ENCODE data around the gene ZMYND15.
A peak's percentile ranks its signal among the peaks of the same experiment; 100 is the strongest.
"Not testable (repeated sequence)": the region's sequence is repeated elsewhere in the genome, so short reads cannot be mapped to it uniquely, and the experiment has no call there.

The ZMYND15 gene

GRCh38 chr17:4739122-4740024 is at the start of gene ZMYND15, which contains the start of gene CXCL16:
TSS of gene ZMYND15 (plus strand) at chr17:4739833. CDS start at chr17:4740549, 716 bp downstream.
TSS of gene CXCL16 (minus strand) at chr17:4739928. CDS start at chr17:4739339, 589 bp downstream.
- peak; percentile 30 for DNase-seq (ENCODE audit: low read depth)

- DNase-seq (ENCODE audit: low read depth) = not testable (repeated sequence)
Measured at GRCh38 chr17:4689872-4690271, 49.8 kb upstream of the ZMYND15 start.

- no peak for DNase-seq (ENCODE audit: low read depth)
Measured at GRCh38 chr17:4690745-4691144, 48.9 kb upstream of the ZMYND15 start.

- no peak for DNase-seq (ENCODE audit: low read depth)
Measured at GRCh38 chr17:4691686-4692085, 47.9 kb upstream of the ZMYND15 start.

GRCh38 chr17:4693416-4693815 is 46.2 kb upstream of the ZMYND15 start:
- no peak for DNase-seq (ENCODE audit: low read depth)

GRCh38 chr17:4696437-4696805 is 43.2 kb upstream of the ZMYND15 start:
- DNase-seq (ENCODE audit: low read depth) = no peak

GRCh38 chr17:4699401-4700056 is 40.1 kb upstream of the ZMYND15 start:
- not testable (repeated sequence) for DNase-seq (ENCODE audit: low read depth)

GRCh38 chr17:4701116-4701515 is 38.5 kb upstream of the ZMYND15 start:
- DNase-seq (ENCODE audit: low read depth) = no peak

- DNase-seq (ENCODE audit: low read depth) = no peak
Measured at GRCh38 chr17:4703330-4703691, 36.3 kb upstream of the ZMYND15 start.

GRCh38 chr17:4704574-4704907 is 35.1 kb upstream of the ZMYND15 start:
- DNase-seq (ENCODE audit: low read depth) = not testable (repeated sequence)

GRCh38 chr17:4704991-4705390 is 34.6 kb upstream of the ZMYND15 start:
- DNase-seq (ENCODE audit: low read depth) = no peak

GRCh38 chr17:4706121-4706520 is 33.5 kb upstream of the ZMYND15 start:
- no peak for DNase-seq (ENCODE audit: low read depth)

- no peak for DNase-seq (ENCODE audit: low read depth)
Measured at GRCh38 chr17:4708436-4708835, 31.2 kb upstream of the ZMYND15 start.

GRCh38 chr17:4709794-4710692 is 29.6 kb upstream of the ZMYND15 start, which contains the start of gene ARRB2:
TSS of gene ARRB2 (plus strand) at chr17:4710632. CDS start at chr17:4710722, 90 bp downstream.
- peak; percentile 94 for DNase-seq (ENCODE audit: low read depth)

- DNase-seq (ENCODE audit: low read depth) = peak; percentile 28
Measured at GRCh38 chr17:4710693-4711634, 28.7 kb upstream of the ZMYND15 start.

- no peak for DNase-seq (ENCODE audit: low read depth)
Measured at GRCh38 chr17:4711661-4712181, 27.9 kb upstream of the ZMYND15 start.

- DNase-seq (ENCODE audit: low read depth) = no peak
Measured at GRCh38 chr17:4712526-4712925, 27.1 kb upstream of the ZMYND15 start.

- not testable (repeated sequence) for DNase-seq (ENCODE audit: low read depth)
Measured at GRCh38 chr17:4714340-4715062, 25.1 kb upstream of the ZMYND15 start.

- DNase-seq (ENCODE audit: low read depth) = peak; percentile 19
Measured at GRCh38 chr17:4715063-4715744, 24.4 kb upstream of the ZMYND15 start.

Data from stimulated activated CD8-positive, alpha-beta memory T cell treated with anti-CD3 and anti-CD28 coated beads, Interleukin-15, amount 100 ng/mL, for 1 hour (primary cell).